CD4-positive, alpha-beta T cell treated with Interferon alpha-2 for 1 hour (primary cell): ENCODE results near the gene LRMDA.
"Not testable (repeated sequence)": the region's sequence is repeated elsewhere in the genome, so short reads cannot be mapped to it uniquely, and the experiment has no call there.

Experiments
- DNase-seq, 2 donors: peaks; one replicate each; pipeline ENCODE4 v3.0.0-alpha.2; 2020 to 2022

Gene LRMDA

DNA sequence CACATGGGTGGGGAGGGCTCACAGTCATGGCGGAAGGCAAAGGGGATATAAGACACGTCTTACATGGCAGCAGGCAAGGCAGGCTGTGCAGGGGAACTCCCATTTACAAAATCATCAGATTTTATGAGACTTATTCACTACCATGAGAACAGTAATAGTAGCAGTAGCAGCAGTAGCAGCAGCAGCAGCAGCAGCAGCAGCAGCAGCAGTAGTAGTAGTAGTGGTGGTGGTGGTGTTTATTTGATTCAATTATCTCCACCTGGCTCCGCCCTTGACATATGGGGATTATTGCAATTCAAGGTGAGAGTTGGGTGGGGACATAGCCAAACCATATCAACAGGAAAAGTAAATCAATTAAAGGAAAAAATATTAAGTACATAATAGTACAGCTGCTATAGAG, 184.7 kb downstream of the LRMDA start:
- no peak for DNase-seq

DNA sequence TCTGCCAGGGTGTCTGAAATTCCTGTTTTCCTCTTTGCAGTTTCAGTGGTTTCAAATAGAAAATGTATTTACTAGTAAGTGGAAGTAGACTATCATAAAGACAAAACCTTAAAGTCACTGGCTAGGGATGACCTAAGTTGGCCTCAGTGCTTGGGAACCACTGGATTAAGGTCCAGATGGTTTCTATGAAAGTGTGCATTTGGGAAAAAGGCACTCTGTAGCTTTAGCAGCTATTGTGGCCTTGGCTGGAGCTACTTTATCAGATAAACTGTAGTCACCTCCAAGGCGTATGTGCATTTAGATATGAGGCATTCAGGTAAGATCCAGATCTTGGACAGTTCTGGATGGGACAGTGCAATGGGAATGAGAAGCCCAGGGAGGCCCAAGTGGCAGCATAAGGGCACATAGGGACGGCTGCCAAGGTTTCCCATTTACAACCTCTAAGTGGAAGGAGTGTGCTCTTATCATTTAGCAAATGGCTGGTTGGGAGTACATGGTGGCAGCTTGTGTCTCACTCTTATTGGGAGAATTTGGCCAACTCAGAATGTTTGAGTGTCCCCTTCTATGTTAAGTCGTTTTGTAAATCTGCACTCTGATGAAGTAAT, 185.6 kb downstream of the LRMDA start:
- DNase-seq, result no peak

DNA sequence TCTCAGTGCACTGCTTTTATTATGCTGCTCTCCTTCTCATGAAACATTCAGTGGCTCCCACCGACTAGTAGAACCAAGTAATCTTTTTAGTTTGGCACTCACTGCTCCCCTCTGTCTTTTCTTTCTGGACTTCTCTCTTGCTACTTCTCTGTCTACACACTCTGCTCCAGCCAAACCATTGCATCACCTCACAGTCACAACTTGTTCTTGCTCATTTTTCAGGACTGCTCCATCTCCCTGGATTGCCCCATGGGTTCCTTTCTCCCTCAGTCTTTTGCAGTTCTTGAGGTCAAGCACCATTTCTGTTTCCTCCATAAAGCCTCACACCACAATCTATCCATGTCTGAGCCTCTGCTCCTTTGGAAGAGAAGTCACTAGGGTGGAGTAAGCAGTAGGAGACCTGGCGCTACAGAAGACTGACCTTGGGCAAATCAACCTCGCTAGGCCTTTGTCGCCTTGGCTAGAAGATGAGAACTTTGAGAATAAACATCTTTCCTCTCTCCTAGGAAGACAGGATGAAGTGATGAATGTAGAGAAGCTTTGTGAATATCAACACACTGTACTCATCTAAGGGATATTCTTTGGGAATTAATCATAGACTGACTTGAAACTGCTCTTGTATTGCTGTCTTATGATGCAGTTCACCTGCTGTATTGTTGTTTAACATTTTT, 186.2 kb downstream of the LRMDA start:
- DNase-seq, result no peak

DNA sequence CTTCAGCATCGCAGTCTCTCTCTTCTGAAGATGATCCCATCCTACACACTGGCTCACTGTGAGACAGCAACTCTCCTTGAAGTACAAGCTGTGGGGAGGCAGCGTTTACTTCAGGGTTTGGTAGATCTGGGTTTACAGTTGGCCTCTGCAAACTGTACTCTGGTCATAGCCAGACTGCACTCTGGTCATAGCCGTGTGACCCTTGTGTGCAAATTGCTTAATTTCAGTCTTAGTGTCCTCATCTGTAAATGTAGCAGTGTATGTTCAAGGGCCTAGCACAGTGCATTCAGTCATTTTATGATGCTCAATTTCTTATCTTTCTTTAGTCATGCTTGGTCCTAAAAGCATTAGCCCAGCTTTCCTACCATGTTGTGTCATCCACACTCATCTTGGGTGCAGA, 188.2 kb downstream of the LRMDA start:
- DNase-seq, result no peak

DNA sequence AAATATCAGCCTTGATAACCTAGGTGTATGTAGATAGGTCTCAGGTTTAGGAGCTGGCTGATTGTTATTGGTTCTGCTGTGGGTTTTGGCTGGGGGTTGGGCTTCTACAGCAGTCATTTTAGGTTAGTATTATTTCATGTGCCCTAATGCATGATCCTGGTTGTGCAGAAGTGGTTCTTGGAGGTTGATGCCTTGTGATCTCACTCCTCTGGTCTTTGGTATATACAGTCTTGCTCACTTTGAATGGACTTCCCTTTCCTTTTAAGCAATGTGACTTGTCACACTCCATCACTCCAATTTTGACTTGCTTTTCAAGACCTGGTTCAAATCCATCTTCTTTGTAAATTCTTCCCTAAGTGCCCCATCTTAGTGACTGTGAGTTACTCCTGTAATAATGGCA, 188.9 kb downstream of the LRMDA start:
- no peak for DNase-seq

DNA sequence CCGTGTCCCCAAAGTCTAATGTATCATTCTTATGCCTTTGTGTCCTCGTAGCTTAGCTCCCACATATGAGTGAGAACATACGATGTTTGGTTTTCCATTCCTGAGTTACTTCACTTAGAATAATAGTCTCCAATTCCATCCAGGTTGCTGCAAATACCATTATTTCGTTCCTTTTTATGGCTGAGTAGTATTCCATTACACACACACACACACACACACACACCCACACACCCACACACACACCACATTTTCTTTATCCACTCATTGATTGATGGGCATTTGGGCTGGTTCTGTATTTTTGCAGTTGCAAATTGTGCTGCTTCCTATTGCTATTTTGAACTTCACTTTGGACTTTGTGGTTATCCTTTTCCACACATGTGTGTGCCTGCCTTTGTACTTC, 189.6 kb downstream of the LRMDA start:
- DNase-seq, result not testable (repeated sequence)

DNA sequence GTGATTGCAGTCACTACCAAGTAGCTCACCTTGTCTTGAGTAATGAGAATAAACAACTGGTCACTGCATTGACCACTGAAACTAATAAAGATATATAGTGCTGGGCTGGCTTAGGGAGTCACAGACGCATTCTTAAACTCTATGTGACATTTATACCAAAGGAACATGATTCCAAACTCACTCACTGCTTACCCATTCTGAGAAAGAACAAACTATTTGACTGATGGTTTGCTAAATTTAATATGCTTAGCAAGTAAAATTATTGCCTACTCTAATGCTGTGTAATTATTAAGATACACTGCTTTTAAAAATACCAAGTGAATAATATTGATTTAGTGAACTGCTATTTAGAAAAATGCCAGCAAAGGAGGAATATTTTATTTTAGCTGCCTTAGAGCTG, 191.1 kb downstream of the LRMDA start:
- no peak for DNase-seq

DNA sequence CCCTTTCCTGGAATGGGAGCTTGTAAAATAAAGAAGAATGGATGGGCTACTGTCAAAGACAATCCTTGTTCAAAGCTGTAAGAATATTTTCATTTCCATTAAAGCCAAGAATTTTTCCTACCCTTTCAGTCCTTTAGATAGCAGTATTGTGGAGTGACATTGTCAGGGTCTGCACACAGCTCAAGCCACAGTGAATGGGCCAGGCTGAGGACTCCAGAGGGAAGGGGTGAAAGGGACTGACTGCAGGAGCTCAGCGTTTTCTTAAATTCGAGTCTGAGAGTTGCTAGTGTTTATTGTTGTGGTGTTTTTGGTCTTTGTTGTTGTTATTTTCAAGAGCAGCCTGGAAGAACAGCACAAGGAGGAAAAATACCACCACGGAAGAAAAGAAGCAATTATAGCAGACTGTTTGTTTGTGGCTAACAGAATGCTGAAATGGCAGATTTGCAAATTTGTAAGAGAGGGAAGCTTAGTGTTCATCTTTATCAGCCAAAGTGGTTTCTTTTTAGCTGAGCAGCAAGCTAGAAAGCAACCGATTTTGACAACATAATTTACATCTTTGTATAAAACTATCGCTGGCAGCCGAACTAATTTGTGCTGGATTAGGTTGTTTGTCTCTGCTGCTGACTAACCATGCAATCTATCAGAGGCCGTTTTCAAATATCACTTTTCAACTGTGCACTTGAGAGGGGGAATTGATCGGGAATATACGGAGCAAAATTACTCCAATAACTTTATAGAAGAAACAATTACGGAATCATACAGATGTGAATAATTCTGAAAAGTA, 192.1 kb downstream of the LRMDA start:
- no peak for DNase-seq

DNA sequence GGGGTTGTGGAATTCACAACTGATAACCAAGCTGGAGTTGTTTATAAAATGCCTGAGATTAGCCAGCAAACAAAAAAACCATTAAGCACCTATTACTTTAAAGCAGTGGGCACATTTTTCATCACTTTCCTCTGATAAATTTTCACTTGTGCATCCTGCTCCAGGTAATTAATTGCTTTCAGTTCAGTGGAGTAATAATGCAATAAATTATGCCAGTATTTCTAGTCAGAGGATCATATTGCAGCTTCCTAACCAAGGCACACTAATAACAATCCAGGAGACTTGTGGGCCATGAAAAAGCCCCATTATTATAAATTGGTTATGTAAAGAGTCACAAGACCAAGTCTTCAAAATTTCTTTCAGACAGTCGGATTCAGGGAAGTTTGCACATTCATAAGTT, 193.2 kb downstream of the LRMDA start:
- no peak for DNase-seq

DNA sequence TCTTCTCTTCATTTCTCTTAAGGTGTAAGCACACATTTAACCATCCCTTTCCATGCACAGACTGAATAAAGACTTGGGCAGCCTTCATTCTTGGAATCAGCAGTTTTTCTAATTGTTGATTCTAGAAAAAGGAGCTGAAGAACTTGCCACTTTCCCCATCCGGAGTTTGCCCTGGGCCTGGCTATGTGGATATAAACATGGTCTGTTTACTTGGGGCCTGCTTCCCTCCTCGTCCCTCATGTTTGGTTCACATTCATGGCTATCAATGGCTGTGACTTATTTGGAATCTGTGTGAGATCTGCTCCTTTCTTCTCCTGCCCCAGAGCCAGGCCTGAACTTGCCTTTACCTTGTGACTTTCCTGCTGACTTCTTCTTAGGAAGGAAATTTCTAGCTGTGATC, 199.3 kb downstream of the LRMDA start:
- no peak for DNase-seq

DNA sequence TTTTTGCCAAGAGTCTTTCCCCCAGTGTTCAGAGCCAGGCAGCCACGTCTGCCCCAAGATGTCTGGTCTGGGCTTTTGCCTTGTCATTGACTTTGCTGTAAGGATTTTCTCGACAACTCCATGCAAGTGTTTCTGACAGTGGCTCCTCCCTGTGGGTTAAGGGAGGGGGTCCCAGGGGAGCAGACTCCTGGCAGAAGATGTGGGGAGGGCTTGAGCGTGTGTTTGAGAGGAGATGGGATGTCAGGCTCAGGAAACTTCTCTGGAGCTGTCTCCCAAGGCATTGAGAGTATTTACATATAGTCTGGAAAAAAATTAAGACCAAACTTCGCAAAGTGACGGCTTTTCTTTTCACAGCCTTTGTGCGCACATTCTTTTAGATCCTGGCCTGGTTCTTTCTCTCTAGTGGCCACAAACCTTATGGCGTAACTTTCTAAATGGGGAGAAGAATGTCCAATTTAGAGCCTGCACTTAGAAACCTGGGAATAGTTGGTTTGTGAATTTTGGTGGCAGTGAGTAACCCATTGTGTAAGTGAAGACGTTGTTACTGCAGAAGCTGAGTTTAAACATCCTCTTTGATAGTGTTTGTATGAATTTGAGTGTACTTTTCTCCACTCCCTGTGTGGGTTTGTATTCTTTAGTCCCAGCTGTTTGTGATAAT, 201.5 kb downstream of the LRMDA start:
- no peak for DNase-seq

DNA sequence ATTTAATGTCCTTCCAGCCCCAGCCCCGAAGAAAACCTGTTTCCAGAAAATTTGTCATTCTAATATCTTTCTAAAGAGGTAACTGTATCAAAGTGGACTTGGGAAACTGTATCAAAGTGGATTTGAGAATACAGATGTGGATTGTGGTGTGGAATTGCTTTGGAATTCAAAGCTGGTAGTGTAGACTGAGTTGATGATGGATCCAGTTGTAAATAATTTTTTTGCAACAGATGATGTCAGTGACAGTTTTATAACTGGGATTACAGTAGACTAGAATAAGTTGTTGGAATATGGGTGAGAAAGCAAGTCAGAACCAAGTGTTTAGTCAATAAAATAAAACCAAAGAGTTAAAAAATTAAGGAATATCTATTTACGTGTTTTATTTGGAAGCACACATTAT, 202.1 kb downstream of the LRMDA start:
- no peak for DNase-seq

DNA sequence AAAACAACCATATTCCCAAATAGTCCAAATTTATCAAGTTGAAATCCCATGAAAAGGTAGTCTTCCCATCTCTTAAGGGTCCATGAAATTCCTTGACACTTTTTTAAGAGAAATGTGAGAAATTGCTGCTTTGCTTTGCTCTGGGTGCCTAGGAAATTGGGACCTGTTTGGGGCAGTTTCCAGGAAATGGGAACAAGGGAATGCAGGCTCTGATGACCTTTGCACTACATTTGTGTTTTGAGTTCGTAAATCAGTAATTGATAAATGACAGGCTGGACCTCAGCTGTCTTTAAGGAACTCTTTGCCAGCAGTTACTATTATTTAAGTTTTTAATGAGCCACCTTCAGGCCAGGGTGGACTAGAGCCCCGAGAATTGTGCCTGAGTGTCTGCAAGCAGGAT, 203.5 kb downstream of the LRMDA start:
- DNase-seq, result no peak

DNA sequence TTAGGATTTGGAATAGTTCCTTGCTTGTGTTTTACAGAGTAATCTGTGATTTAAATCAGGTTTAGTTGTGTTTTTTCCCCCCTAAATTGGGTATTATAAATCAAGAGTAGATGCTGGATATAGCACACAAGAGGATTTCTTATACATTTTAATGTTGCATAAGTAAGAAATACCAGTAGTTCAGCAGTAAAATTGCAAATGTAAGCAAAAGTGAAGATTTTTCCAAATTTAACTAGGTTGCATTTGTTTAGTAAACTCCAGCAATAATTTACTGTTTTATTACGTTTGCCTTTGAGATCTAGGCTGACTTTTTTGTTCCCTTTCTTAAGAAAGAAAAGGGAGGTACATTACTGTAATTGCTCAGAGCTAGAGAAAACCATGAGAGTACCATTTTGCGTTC, 207.3 kb downstream of the LRMDA start:
- no peak for DNase-seq

DNA sequence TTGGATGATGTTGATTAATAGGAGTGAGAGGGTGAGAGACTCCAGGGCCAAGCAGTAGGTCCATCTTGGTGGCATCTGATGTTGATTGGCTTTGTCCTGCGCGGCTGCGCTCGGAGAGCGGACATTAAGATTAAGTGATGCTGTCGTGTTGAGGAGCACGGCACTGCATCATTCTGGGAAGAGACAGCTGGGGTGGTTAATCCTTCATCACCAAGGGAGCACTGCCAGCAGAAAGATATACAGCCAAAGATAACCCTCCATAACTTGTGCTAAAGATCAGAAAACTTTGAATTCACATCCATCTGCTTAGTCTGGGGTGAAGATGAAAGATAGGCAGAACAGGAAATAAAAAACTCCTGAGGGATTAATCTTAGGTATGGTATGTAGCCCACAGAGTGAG, 208.3 kb downstream of the LRMDA start:
- DNase-seq, result no peak

DNA sequence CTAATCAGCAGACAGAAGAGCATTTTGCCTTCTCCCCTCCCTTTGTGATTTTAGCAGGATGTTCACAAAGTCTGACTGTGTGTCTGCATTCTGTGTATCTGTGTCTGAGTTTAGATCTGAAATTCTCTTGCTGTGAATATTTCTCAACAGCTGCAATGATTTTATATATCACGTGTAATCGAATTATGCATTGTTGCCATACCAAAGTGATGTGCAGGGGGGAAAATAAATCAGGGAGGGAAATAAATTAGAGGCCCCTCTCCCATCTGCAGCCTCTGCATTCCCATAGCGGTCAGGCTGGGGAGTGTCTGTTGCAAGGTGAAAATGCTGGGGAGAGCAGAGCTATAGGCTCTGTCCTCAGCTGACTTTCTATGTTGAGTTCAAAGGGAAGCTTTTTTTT, 209.0 kb downstream of the LRMDA start:
- no peak for DNase-seq

DNA sequence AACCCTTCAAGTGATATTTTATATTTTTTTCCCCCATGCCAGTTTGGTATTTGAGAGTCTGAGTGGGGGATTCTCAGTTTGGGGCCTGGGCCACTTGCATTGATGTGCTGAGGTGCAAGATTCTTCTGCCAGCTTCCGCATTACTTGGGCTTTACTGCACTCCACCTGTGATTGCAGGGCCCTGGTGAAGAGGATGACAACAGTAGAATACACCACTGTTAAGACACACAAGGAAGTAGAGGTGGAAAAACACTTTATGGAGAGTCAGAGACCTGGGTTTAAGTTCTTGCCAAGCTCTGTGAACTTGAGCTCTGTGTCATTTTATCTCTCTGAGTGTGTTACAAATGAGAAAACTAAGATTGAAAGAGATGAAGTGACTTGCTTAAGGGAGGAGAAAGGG, 209.4 kb downstream of the LRMDA start:
- no peak for DNase-seq

DNA sequence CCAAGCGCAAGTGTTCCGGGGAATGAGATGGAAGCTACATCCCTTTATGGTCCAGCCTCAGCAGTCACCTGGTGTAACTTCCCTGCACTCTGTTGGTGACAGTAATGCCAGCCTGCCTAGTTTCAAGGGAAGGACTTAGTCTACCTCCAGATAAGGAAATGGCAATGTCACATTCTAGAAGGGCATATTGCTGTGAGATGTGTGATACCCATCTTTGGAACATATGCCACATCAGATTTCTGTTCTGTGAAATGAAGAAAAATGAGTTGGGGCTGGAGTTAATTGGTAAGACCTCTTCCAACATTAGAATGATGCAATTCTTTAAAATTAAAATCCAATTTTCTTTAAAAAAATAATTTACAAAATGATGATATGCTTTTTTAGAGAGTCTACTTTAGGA, 212.0 kb downstream of the LRMDA start:
- no peak for DNase-seq

DNA sequence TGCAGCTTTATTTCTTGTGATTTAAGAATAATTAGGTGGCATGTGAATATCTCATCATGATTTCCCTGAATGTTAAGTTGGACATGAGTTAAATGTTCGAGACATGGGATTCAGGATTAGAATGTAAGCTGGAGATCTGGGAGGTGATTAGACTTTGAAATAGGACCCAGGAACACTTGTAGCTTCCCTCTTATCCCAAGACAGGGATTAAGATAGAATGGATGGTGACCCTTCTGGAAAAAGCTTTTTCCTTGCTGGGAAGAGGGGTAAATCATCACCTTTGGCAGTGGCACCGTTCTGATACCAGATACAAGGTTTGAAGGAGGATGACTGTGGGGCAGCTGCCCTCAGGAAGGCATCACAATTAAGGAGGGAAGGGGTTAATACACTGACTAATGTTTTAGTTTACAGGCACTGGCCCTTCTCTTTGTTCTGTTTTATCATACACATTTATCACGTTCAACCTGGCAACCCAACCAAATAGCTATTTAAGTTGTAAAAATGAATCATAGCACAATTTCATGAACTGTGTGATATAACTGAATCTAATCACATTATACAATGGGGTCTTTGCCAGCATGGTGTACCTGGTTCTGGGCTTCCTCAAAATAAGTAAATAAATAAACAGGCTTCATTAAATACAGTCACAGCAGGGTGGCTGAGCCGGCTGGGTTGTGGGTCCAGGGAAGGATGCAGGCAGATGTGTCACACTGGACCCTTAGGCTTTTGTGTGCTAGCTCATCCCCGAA, 212.7 kb downstream of the LRMDA start:
- DNase-seq, result no peak

DNA sequence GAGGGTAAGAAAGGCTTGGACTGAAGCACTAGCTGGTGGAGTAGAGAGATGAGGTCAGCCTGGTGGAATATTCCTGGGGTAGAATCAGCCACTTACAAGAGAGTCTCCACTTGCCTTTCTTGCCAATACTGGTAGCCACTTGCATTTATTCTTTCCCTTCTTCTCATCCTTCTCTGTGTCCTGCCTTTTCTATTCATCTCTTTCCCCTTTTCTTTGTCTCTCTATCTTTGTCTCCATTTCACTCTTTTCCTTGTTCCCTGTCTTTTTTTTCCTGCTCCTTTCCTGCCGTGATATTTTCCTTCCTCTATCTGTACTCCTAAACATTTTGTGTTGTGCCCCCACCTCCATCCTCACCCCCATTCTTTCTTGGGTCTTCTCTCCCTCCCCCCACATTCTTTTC, 214.3 kb downstream of the LRMDA start:
- no peak for DNase-seq

DNA sequence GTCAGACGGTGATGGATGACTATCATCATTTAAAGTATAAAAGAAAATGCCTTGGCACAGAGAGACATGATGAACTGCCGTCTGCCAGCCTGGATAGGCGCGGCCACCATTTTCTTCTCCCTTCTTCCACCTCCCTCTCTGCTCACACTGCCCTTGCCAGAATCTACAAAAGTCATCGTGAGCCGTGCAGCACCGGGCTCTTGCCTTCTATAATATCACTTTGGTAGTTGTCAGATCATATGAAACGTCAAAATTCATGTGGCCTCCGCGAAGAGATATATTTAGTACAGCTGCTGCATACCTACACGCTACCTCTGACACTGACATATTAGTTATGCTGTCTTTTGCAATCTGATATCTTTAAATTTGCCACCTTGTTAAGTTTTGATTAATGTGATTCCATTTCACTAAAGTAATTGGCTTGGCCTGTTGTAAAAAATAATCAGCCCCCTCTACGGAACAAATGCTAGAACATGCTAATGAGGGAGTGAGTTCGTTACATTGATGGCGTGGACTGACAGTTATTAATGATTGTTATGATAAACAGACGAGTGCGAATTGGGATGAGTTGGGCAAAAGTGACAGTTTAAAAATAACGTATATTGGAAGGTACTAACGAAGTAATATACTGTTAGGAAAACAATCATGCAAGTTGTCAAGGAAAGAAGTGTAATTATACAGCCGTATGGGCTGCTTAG, 214.9 kb downstream of the LRMDA start:
- no peak for DNase-seq

DNA sequence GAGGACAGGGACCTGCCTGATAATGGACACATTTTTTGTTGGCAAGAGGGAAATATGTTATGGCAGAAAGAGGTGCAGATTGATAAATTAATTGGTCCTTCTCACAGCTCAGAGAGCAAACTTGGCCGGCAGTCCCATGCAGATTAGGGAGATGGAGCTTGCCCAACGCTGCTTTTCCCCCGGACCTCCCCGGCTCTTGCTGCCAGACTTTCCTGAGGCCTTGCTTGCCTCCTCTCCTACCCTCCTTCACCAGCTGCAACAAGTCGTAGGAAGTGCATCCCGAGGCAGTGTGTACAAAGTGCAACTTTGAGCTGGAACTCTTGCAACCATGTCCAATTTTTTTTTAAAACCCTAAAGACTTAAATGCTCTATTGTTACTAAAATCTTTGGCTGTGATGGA, 215.5 kb downstream of the LRMDA start:
- no peak for DNase-seq

DNA sequence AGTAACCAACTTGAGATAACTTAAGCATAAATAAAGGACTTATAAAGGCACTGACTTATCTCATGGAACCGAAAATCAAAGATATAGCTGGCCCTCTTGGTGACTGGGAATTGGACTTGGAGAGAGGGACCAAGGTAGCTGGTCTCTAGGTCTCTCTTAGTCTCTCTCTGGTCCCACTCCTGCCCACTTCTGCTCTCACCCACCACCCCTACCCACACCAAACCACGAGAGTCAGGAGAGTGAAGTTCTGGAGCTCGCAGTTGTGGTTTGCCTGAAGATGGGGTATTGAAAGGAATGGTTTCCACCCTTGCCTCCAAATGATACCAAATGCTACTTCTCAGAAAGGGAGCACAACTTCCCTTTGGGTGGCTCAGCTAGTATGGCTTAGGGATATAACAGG, 216.3 kb downstream of the LRMDA start:
- no peak for DNase-seq
